HepG2 (cell line): Measurements from ENCODE around the gene VTN. TPM values are rescaled to one million over a fixed set of nuclear protein-coding genes. Genes with fewer than 3 reads are reported as not detected.

ENCODE experiments used
- CREBL2 ChIP-seq: sonication (generic); formaldehyde crosslinking; IDR thresholded peaks from 2 replicates; pipeline ENCODE4 v1.8.1; 2023; ENCODE audit warnings: missing genetic modification reagents, mild to moderate bottlenecking, borderline replicate concordance
- HNF4A ChIP-seq: sonication (generic); formaldehyde crosslinking; IDR thresholded peaks from 2 replicates; pipeline ENCODE4 v1.4.0; 2020; ENCODE audit warnings: missing genetic modification reagents
- HNRNPK ChIP-seq: fragments of 200-400 bp; formaldehyde crosslinking; IDR thresholded peaks from 2 replicates; pipeline ENCODE4 v1.6.1; 2018; ENCODE audit warnings: low read length, low read depth, moderate library complexity, mild to moderate bottlenecking; ENCODE audit not compliant: poor library complexity, severe bottlenecking
- HOXA7 ChIP-seq: sonication (generic); formaldehyde crosslinking; IDR thresholded peaks from 2 replicates; pipeline ENCODE4 v1.8.1; 2022; ENCODE audit warnings: mild to moderate bottlenecking, missing genetic modification reagents, moderate library complexity
- MTERF4 ChIP-seq: sonication (generic); formaldehyde crosslinking; IDR thresholded peaks from 2 replicates; pipeline ENCODE4 v1.8.0; 2023; ENCODE audit warnings: mild to moderate bottlenecking, missing genetic modification reagents
- NFATC3 ChIP-seq: sonication (generic); formaldehyde crosslinking; IDR thresholded peaks from 2 replicates; pipeline ENCODE4 v1.5.1; 2020; ENCODE audit warnings: mild to moderate bottlenecking, missing genetic modification reagents
- POGZ ChIP-seq: sonication (generic); formaldehyde crosslinking; IDR thresholded peaks from 2 replicates; pipeline ENCODE4 v1.4.0; 2020; ENCODE audit warnings: mild to moderate bottlenecking, missing genetic modification reagents
- SIX1 ChIP-seq: sonication (generic); formaldehyde crosslinking; IDR thresholded peaks from 2 replicates; pipeline ENCODE4 v1.4.0; 2020; ENCODE audit warnings: missing genetic modification reagents, borderline replicate concordance
- TRAFD1 ChIP-seq: sonication (generic); formaldehyde crosslinking; IDR thresholded peaks from 2 replicates; pipeline ENCODE4 v1.5.1; 2020; ENCODE audit warnings: missing genetic modification reagents, mild to moderate bottlenecking, borderline replicate concordance
- UBTF ChIP-seq: sonication (generic); formaldehyde crosslinking; IDR thresholded peaks from 2 replicates; pipeline ENCODE4 v1.4.0; 2020; ENCODE audit warnings: mild to moderate bottlenecking, missing genetic modification reagents
- ZBTB7B ChIP-seq: sonication (generic); formaldehyde crosslinking; IDR thresholded peaks from 2 replicates; pipeline ENCODE4 v1.4.0; 2020; ENCODE audit warnings: missing genetic modification reagents
- ZNF256 ChIP-seq: sonication (generic); formaldehyde crosslinking; conservative IDR thresholded peaks from 2 replicates; pipeline ENCODE4 v1.4.0; 2020; ENCODE audit warnings: missing genetic modification reagents
- ZNF512 ChIP-seq: sonication (generic); formaldehyde crosslinking; IDR thresholded peaks from 2 replicates; pipeline ENCODE4 v1.4.0; 2020; ENCODE audit warnings: mild to moderate bottlenecking, missing genetic modification reagents
- ZNF549 ChIP-seq: sonication (generic); formaldehyde crosslinking; IDR thresholded peaks from 2 replicates; pipeline ENCODE4 v1.5.0; 2020; ENCODE audit warnings: missing genetic modification reagents
- ZNF607 ChIP-seq: sonication (generic); formaldehyde crosslinking; IDR thresholded peaks from 2 replicates; pipeline ENCODE4 v1.5.1; 2020; ENCODE audit warnings: missing genetic modification reagents, mild to moderate bottlenecking, borderline replicate concordance
- ZNF704 ChIP-seq: sonication (generic); formaldehyde crosslinking; IDR thresholded peaks from 2 replicates; pipeline ENCODE4 v1.8.1; 2023; ENCODE audit warnings: mild to moderate bottlenecking, inconsistent platforms, moderate library complexity, missing genetic modification reagents, borderline replicate concordance
- ZNF784 ChIP-seq: sonication (generic); formaldehyde crosslinking; IDR thresholded peaks from 2 replicates; pipeline ENCODE4 v1.5.1; 2020; ENCODE audit warnings: missing genetic modification reagents, mild to moderate bottlenecking, borderline replicate concordance
- polyA plus RNA-seq, 8 experiments: library from polyadenylated mRNA; depleted of rRNA in 3 of 8; stranded (reverse) in 7 of 8; unstranded in 1 of 8; fragments of >200 nt; fragmentation: Illumina TruSeq in 4 of 8; extraction: Trizol in 4 of 8; gene quantifications; 2 replicates each; pipeline versions ENCODE4 v1.2.1 to v1.2.3, GENCODE V29; 2011 to 2016; ENCODE audit warnings: low read depth in 4 of 8, missing spikeins in 1 of 8, mixed read lengths in 1 of 8; ENCODE audit not compliant: insufficient read depth in 1 of 8
- total RNA-seq, 5 experiments: library from RNA; depleted of rRNA; stranded (reverse); fragments of >200 nt; fragmentation: Illumina TruSeq; extraction: Trizol; gene quantifications; 2 replicates each; pipeline ENCODE4 v1.2.3, GENCODE V29; 2016; ENCODE audit warnings: low read depth in 1 of 5

Gene VTN
- total and polyA plus RNA-seq, 2 of the 13 experiments (the other 11 are each of a cell fraction or from before 2014, with no cell fraction given), result 108 to 131 TPM

- TF ChIP-seq ZNF704 (peak; percentile 86), ZNF549 (CRISPR knock-in tag) (no peak), HOXA7 (CRISPR knock-in tag) (no peak), POGZ (CRISPR knock-in tag) (no peak; the same call in 1 of the 2 replicates), NFATC3 (CRISPR knock-in tag) (no peak), TRAFD1 (CRISPR knock-in tag) (no peak), HNF4A (CRISPR knock-in tag) (peak; percentile 97), MTERF4 (CRISPR knock-in tag) (no peak; the same call in 1 of the 2 replicates), ZNF512 (CRISPR knock-in tag) (no peak), ZNF784 (peak; percentile 79; the same call in 1 of the 2 replicates), ZBTB7B (CRISPR knock-in tag) (peak; percentile 90), HNRNPK (no peak), ZNF607 (CRISPR knock-in tag) (no peak; the same call in 1 of the 2 replicates), CREBL2 (CRISPR knock-in tag) (no peak), ZNF256 (no peak; the same call in 1 of the 2 replicates), UBTF (CRISPR knock-in tag) (peak; percentile 59; the same call in 1 of the 2 replicates), SIX1 (CRISPR knock-in tag) (peak; percentile 37; the same call in 1 of the 2 replicates)
Measured at GRCh38 chr17:28370035-28370743, at the start of gene VTN (continued).
